Keratinocyte (primary cell): ENCODE results near the gene DCTD.

ENCODE experiments used
- EZH2 ChIP-seq: IDR thresholded peaks from one replicate; pipeline ENCODE4 v1.6.1; 2012; ENCODE audit warnings: inconsistent platforms, mild to moderate bottlenecking, low read length, moderate library complexity
- TF ChIP-seq, protein P1 (sequence below), 3 experiments: IDR thresholded peaks in 1 of 3; conservative IDR thresholded peaks in 1 of 3; optimal IDR thresholded peaks in 1 of 3; 2 replicates in 2 of 3; 3 replicates in 1 of 3; pipeline versions ENCODE3 to v1.5.1; 2011; ENCODE audit warnings: low read length in 3 of 3, mild to moderate bottlenecking in 3 of 3, moderate library complexity in 2 of 3, control low read depth in 1 of 3, inconsistent platforms in 1 of 3; ENCODE audit not compliant: insufficient read depth in 2 of 3; ENCODE audit errors: extremely low read depth in 1 of 3

DNA sequence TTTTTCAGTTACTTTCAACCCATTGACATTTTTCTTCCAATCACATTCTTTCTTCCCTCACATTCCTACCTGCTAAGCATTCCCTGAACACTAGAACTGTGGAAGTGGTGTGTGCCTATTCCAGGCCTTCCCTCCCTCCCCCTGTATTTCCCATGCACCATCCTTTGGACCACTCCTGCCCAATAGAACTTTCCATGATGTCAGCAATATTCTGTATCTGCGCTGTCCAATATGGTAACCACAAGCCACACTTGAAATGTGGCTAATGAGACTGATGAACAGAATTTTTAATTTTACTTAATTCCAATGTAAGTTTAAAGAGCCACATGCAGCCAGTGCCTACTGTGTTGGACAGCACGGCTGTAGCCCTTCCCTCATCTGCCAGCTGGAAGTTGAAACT is 57.5 kb downstream of the DCTD start:
- TF ChIP-seq, protein P1, sequence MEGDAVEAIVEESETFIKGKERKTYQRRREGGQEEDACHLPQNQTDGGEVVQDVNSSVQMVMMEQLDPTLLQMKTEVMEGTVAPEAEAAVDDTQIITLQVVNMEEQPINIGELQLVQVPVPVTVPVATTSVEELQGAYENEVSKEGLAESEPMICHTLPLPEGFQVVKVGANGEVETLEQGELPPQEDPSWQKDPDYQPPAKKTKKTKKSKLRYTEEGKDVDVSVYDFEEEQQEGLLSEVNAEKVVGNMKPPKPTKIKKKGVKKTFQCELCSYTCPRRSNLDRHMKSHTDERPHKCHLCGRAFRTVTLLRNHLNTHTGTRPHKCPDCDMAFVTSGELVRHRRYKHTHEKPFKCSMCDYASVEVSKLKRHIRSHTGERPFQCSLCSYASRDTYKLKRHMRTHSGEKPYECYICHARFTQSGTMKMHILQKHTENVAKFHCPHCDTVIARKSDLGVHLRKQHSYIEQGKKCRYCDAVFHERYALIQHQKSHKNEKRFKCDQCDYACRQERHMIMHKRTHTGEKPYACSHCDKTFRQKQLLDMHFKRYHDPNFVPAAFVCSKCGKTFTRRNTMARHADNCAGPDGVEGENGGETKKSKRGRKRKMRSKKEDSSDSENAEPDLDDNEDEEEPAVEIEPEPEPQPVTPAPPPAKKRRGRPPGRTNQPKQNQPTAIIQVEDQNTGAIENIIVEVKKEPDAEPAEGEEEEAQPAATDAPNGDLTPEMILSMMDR (optimal IDR thresholded peaks at IDR 0.05 in 1 of 3, IDR thresholded peaks at IDR 0.05 in 1 of 3, conservative IDR thresholded peaks at IDR 0.05 in 1 of 3; ENCODE audit: extremely low read depth in 1 of 3, insufficient read depth in 2 of 3, low read length in 3 of 3) = no peak
- no peak for TF ChIP-seq EZH2
